H9 (cell line): ENCODE measurements around the gene CLEC3A. TPM values are rescaled to one million over a fixed set of nuclear protein-coding genes. Genes with fewer than 3 reads are reported as not detected.

Experiments
- DNase-seq: peaks from one replicate; pipeline ENCODE4 v3.0.0-alpha.2; 2017
- H2AFZ ChIP-seq: one replicate; pipeline ENCODE4 v1.6.1; 2013; ENCODE audit warnings: mild to moderate bottlenecking, low read length, control low read depth, moderate library complexity
- H2AK5ac ChIP-seq: 2 replicates; pipeline ENCODE4 v1.6.1; 2013; ENCODE audit warnings: low read length, control low read depth, mixed read lengths; ENCODE audit not compliant: insufficient read length
- H2BK120ac ChIP-seq: one replicate; pipeline ENCODE4 v1.6.1; 2013; ENCODE audit warnings: low read depth, mild to moderate bottlenecking, low read length, control low read depth, inconsistent platforms; ENCODE audit not compliant: poor library complexity, severe bottlenecking
- H2BK12ac ChIP-seq: 2 replicates; pipeline ENCODE4 v1.6.1; 2013; ENCODE audit warnings: low read length, control low read depth, mixed read lengths, low read depth; ENCODE audit not compliant: insufficient read length
- H2BK15ac ChIP-seq: 2 replicates; pipeline ENCODE4 v1.6.1; 2013; ENCODE audit warnings: low read depth, low read length, control low read depth
- H2BK20ac ChIP-seq: one replicate; pipeline ENCODE4 v1.6.1; 2013; ENCODE audit warnings: low read depth, mild to moderate bottlenecking, low read length, control low read depth, inconsistent platforms; ENCODE audit not compliant: poor library complexity, severe bottlenecking
- H2BK5ac ChIP-seq: 2 replicates; pipeline ENCODE4 v1.6.1; 2013; ENCODE audit warnings: low read length, control low read depth, mixed read lengths; ENCODE audit not compliant: insufficient read length
- H3K14ac ChIP-seq: 2 replicates; pipeline ENCODE4 v1.6.1; 2013; ENCODE audit warnings: low read length, control low read depth; ENCODE audit not compliant: insufficient read depth
- H3K18ac ChIP-seq: 2 replicates; pipeline ENCODE4 v1.6.1; 2013; ENCODE audit warnings: low read depth, mild to moderate bottlenecking, mixed read lengths, low read length, control low read depth; ENCODE audit not compliant: insufficient read length
- H3K23ac ChIP-seq: 2 replicates; pipeline ENCODE4 v1.6.1; 2013; ENCODE audit warnings: low read length, control low read depth, mixed read lengths, low read depth; ENCODE audit not compliant: insufficient read length
- H3K23me2 ChIP-seq: 2 replicates; pipeline ENCODE4 v1.6.1; 2013; ENCODE audit warnings: low read depth, mild to moderate bottlenecking, mixed read lengths, low read length, control low read depth; ENCODE audit not compliant: insufficient read length, poor library complexity, severe bottlenecking
- H3K27ac ChIP-seq: 2 replicates; pipeline ENCODE4 v1.5.1; 2013; ENCODE audit warnings: low read length, control low read depth, mixed read lengths, low read depth; ENCODE audit not compliant: insufficient read length
- H3K27me3 ChIP-seq: 2 replicates; pipeline ENCODE4 v1.6.1; 2013; ENCODE audit warnings: low read length, control low read depth, inconsistent platforms; ENCODE audit not compliant: insufficient read depth
- H3K4ac ChIP-seq: 2 replicates; pipeline ENCODE4 v1.6.1; 2013; ENCODE audit warnings: low read depth, mild to moderate bottlenecking, control low read depth, inconsistent platforms, low read length, moderate library complexity
- H3K4me1 ChIP-seq: 2 replicates; pipeline ENCODE4 v1.6.1; 2013; ENCODE audit warnings: low read length, control low read depth, inconsistent platforms; ENCODE audit not compliant: insufficient read depth
- H3K4me2 ChIP-seq: 2 replicates; pipeline ENCODE4 v1.6.1; 2013; ENCODE audit warnings: low read length, control low read depth, mixed read lengths; ENCODE audit not compliant: insufficient read length, insufficient read depth
- H3K56ac ChIP-seq: 2 replicates; pipeline ENCODE4 v1.6.1; 2013; ENCODE audit warnings: low read depth, mild to moderate bottlenecking, mixed read lengths, low read length, control low read depth; ENCODE audit not compliant: insufficient read length
- H3K79me1 ChIP-seq: 2 replicates; pipeline ENCODE4 v1.6.1; 2013; ENCODE audit warnings: low read depth, mild to moderate bottlenecking, moderate library complexity, low read length, control low read depth, inconsistent platforms; ENCODE audit not compliant: insufficient read depth, poor library complexity, severe bottlenecking
- H3K79me2 ChIP-seq: 2 replicates; pipeline ENCODE4 v1.6.1; 2013; ENCODE audit warnings: low read length, control low read depth, inconsistent platforms; ENCODE audit not compliant: insufficient read depth
- H3K9ac ChIP-seq: 2 replicates; pipeline ENCODE4 v1.6.1; 2013; ENCODE audit warnings: low read length, control low read depth, mixed read lengths; ENCODE audit not compliant: insufficient read length; ENCODE audit errors: extremely low read depth
- H3K9me3 ChIP-seq: one replicate; pipeline ENCODE4 v1.6.1; 2013; ENCODE audit warnings: low read depth, low read length, inconsistent platforms; ENCODE audit not compliant: control insufficient read depth
- H3T11ph ChIP-seq: one replicate; pipeline ENCODE4 v1.6.1; 2013; ENCODE audit warnings: mild to moderate bottlenecking, low read length, control low read depth, inconsistent platforms
- H4K20me1 ChIP-seq: one replicate; pipeline ENCODE4 v1.6.1; 2013; ENCODE audit not compliant: control insufficient read depth, insufficient read length, insufficient read depth
- H4K5ac ChIP-seq: 2 replicates; pipeline ENCODE4 v1.6.1; 2013; ENCODE audit warnings: low read depth, mild to moderate bottlenecking, mixed read lengths, low read length, control low read depth; ENCODE audit not compliant: insufficient read length
- H4K8ac ChIP-seq: replicated peaks from 2 replicates; pipeline ENCODE4 v1.6.1; 2013; ENCODE audit warnings: low read length, control low read depth, mixed read lengths, low read depth; ENCODE audit not compliant: insufficient read length
- H4K91ac ChIP-seq: 2 replicates; pipeline ENCODE4 v1.6.1; 2013; ENCODE audit warnings: low read depth, mild to moderate bottlenecking, moderate library complexity, mixed read lengths, low read length, control low read depth; ENCODE audit not compliant: insufficient read length
- H3K27ac Mint-ChIP-seq, 3 experiments: 2 replicates in 2 of 3; 3 replicates in 1 of 3; pipeline ENCODE4 v1.8.0; 2020 to 2021; ENCODE audit warnings: mixed read lengths in 3 of 3, mild to moderate bottlenecking in 1 of 3, moderate library complexity in 1 of 3
- H3K27me3 Mint-ChIP-seq: 2 replicates; pipeline ENCODE4 v1.8.0; 2021; ENCODE audit warnings: low read depth, mild to moderate bottlenecking, moderate library complexity, mixed read lengths
- H3K36me3 Mint-ChIP-seq, 3 experiments: 2 replicates in 2 of 3; 3 replicates in 1 of 3; pipeline ENCODE4 v1.8.0; 2020 to 2021; ENCODE audit warnings: low read depth in 3 of 3, mixed read lengths in 3 of 3; ENCODE audit not compliant: insufficient read depth in 1 of 3
- H3K4me1 Mint-ChIP-seq, 2 experiments: 2 replicates each; pipeline ENCODE4 v1.8.0; 2020; ENCODE audit warnings: mixed read lengths in 2 of 2
- H3K4me3 Mint-ChIP-seq, 2 experiments: 2 replicates in 1 of 2; 3 replicates in 1 of 2; pipeline ENCODE4 v1.8.0; 2020 to 2021; ENCODE audit warnings: mild to moderate bottlenecking in 2 of 2, mixed read lengths in 2 of 2, moderate library complexity in 1 of 2
- H3K9me3 Mint-ChIP-seq, 2 experiments: 2 replicates in 1 of 2; 3 replicates in 1 of 2; pipeline ENCODE4 v1.8.0; 2020; ENCODE audit warnings: mild to moderate bottlenecking in 2 of 2, mixed read lengths in 2 of 2, moderate library complexity in 1 of 2
- WGBS: extraction: QIAGEN DNeasy Blood & Tissue Kit; methylation state at CpG from one replicate; pipeline ENCODE4 v1.1.7; 2013; ENCODE audit warnings: missing lambda C conversion rate, low lambda C conversion rate, mixed read lengths; ENCODE audit not compliant: insufficient read length; ENCODE audit errors: extremely low coverage; 5-methylcytosine and 5-hydroxymethylcytosine counted together
- total RNA-seq: library from RNA; stranded (reverse); gene quantifications from 2 replicates; pipeline ENCODE4 v1.2.1, GENCODE V29; 2021
- TF ChIP-seq, protein P1 (sequence below): fragments of 200-600 bp; sonication (generic); conservative IDR thresholded peaks from 3 replicates; pipeline ENCODE4 v1.8.0; 2021; ENCODE audit warnings: antibody characterized with exemption, mild to moderate bottlenecking

Gene CLEC3A
- total RNA-seq, 1 experiment from 2014 or later, result not detected

DNA sequence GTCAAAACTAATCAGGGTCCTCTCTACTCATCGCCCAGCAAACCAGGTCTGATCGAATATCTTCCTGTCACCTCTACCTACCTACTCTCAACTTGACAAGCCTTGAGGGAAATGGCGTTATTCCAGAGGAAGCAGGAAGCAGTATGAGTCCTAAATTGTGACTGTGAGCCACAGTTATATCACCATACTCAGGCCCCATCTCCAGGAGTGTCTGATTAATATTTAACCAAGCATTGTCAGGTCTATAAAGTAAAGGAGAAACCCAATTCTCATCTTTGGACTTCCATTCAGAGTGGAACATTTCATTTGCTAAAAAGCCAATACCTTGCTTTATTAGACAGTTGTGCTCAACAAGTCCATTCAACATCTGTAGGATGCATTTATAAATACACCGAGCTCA lies 17.8 kb upstream of the CLEC3A start:
- TF ChIP-seq, protein P1, sequence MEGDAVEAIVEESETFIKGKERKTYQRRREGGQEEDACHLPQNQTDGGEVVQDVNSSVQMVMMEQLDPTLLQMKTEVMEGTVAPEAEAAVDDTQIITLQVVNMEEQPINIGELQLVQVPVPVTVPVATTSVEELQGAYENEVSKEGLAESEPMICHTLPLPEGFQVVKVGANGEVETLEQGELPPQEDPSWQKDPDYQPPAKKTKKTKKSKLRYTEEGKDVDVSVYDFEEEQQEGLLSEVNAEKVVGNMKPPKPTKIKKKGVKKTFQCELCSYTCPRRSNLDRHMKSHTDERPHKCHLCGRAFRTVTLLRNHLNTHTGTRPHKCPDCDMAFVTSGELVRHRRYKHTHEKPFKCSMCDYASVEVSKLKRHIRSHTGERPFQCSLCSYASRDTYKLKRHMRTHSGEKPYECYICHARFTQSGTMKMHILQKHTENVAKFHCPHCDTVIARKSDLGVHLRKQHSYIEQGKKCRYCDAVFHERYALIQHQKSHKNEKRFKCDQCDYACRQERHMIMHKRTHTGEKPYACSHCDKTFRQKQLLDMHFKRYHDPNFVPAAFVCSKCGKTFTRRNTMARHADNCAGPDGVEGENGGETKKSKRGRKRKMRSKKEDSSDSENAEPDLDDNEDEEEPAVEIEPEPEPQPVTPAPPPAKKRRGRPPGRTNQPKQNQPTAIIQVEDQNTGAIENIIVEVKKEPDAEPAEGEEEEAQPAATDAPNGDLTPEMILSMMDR, result no peak
- H3T11ph ChIP-seq, result no peak overlapping the region
- H2BK120ac ChIP-seq, result no peak overlapping the region
- no peak overlapping the region for H3K4me3 Mint-ChIP-seq
- H3K18ac ChIP-seq, result no peak overlapping the region
- H3K4me1 Mint-ChIP-seq, result peaks cover 10 to 22% of the 10 kb centered on the region in 2 experiments
- no peak overlapping the region for H2BK15ac ChIP-seq
- DNase-seq, result no peak
- no CpG with 5 or more reads among the region's 4 CpGs for WGBS
- H3K27me3 Mint-ChIP-seq, result no peaks in the 10 kb centered on the region; the same call in none of the 2 replicates
- no peak overlapping the region for H2AK5ac ChIP-seq
- no peaks in the 10 kb centered on the region for H3K9me3 Mint-ChIP-seq
- no peak overlapping the region for H3K23ac ChIP-seq
- H3K56ac ChIP-seq, result no peak overlapping the region
- H4K20me1 ChIP-seq, result no peaks in the 10 kb centered on the region
- no peaks in the 10 kb centered on the region for H3K9me3 ChIP-seq
- no peak overlapping the region for H3K4ac ChIP-seq
- H3K14ac ChIP-seq, result no peak overlapping the region
- no peak overlapping the region for H3K27ac ChIP-seq
- peaks cover 2% of the 10 kb centered on the region; the same call in 1 of the 2 replicates for H3K79me2 ChIP-seq
- H2AFZ ChIP-seq, result no peak overlapping the region
- H3K4me1 ChIP-seq, result no peaks in the 10 kb centered on the region; the same call in 1 of the 2 replicates
- H4K8ac ChIP-seq, result no peak overlapping the region
- no peaks in the 10 kb centered on the region for H3K27me3 ChIP-seq
- no peak overlapping the region for H4K5ac ChIP-seq
- no peak overlapping the region for H3K9ac ChIP-seq
- no peak overlapping the region for H3K4me2 ChIP-seq
- H3K27ac Mint-ChIP-seq, result no peak overlapping the region
- H4K91ac ChIP-seq, result no peak overlapping the region
- H2BK20ac ChIP-seq, result no peak overlapping the region
- peaks cover 0 to 2% (median 0%) of the 10 kb centered on the region in 3 experiments; a peak in 2 of 7 replicates for H3K36me3 Mint-ChIP-seq
- no peaks in the 10 kb centered on the region for H3K79me1 ChIP-seq
- H2BK5ac ChIP-seq, result no peak overlapping the region
- H3K23me2 ChIP-seq, result no peaks in the 10 kb centered on the region
- H2BK12ac ChIP-seq, result no peak overlapping the region
